Activated CD8-positive, alpha-beta memory T cell treated with anti-CD3 and anti-CD28 coated beads, Interleukin-2, amount 10 ng/mL, durations not matched to agents 7 days and 5 days (primary cell): ENCODE measurements around the gene PDGFB. TPM values are rescaled to one million over a fixed set of nuclear protein-coding genes. Genes with fewer than 3 reads are reported as not detected.

ENCODE experiments used
- total RNA-seq, 2 experiments: library from RNA; stranded (reverse); gene quantifications; one replicate each; pipeline ENCODE4 v1.2.3, GENCODE V29; 2021

The PDGFB gene
- total RNA-seq, 2 experiments from 2014 or later, result 0.35 TPM; not detected in 1

Other genes starting within 250 kb of the PDGFB start
- 100 to 1,000 TPM; 147 to 176 TPM for gene APOBEC3C, start 230.7 kb downstream of the PDGFB start, total RNA-seq
- 10 to 100 TPM; 49.8 to 69.4 TPM for gene APOBEC3D, start 223.9 kb downstream of the PDGFB start, total RNA-seq
- 10 to 100 TPM; 39.8 to 58.0 TPM for gene APOBEC3F, start 204.1 kb downstream of the PDGFB start, total RNA-seq
- 100 to 1,000 TPM; 146 to 196 TPM for gene APOBEC3G, start 167.7 kb downstream of the PDGFB start, total RNA-seq
- 100 to 1,000 TPM in 1 of 2 experiments, 10 to 100 TPM in 1; 67.0 to 137 TPM for gene APOBEC3H, start 147.7 kb downstream of the PDGFB start, total RNA-seq
- gene CBX7, start 92.3 kb downstream of the PDGFB start, total RNA-seq, result 10 to 100 TPM; 12.7 to 13.5 TPM
- gene RPL3, start 74.6 kb upstream of the PDGFB start, total RNA-seq, result 1,000 to 10,000 TPM; 1,571 to 1,769 TPM
- 10 to 100 TPM in 1 of 2 experiments, 1 to 10 TPM in 1; 4.2 to 16.0 TPM for gene SYNGR1, start 105.0 kb upstream of the PDGFB start, total RNA-seq
- 10 to 100 TPM; 27.7 to 35.2 TPM for gene TAB1, start 154.8 kb upstream of the PDGFB start, total RNA-seq
- gene MGAT3, start 212.0 kb upstream of the PDGFB start, total RNA-seq, result 1 to 10 TPM in 1 of 2 experiments, under 1 TPM in 1; 0.96 to 3.6 TPM